NCI-H69 (cell line): ENCODE results near the gene ARHGAP32.
"Not testable (repeated sequence)": the region's sequence is repeated elsewhere in the genome, so short reads cannot be mapped to it uniquely, and the experiment has no call there.

Experiments used
- DNase-seq: peaks from one replicate; lab custom pipeline; 2025; lab: John Stamatoyannopoulos, UW

Gene ARHGAP32

DNA sequence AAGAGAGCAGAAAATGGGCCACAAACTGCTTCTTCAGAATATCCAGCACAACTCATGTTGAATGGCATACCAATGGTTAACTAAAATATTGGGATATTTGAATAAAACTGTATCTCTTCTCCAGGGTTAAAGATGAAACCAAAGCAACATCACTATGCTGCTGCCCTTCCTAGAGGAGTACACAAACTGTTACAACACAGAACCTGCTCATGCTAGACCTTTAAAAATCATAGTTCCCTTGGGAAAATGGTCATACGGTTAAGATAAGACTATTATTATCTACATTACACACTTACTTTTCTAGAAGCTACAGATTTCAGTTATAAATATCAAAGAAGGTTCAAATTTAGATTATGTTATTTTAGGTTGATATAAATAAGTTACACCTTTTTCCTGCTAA, 170.8 kb downstream of the ARHGAP32 start:
- DNase-seq = peak; percentile 7

DNA sequence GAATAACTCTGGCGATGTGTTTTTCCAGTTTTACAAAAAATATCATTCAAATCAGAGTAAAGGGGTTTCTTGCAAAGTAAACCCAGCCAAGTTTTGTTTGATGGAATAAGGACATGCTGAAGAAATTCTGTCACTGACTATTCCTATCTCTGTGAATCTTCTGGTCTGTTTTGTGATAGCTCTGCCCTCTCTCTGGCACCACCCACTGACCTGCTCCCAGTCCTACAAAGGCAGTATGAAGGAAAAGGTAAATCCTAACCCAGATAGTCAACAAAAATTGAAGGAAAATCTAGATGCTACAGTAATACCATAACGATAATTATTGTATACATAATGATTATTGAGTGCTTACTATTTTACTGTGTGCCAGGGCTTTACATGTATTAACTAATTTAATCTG, 173.1 kb downstream of the ARHGAP32 start:
- no peak for DNase-seq

DNA sequence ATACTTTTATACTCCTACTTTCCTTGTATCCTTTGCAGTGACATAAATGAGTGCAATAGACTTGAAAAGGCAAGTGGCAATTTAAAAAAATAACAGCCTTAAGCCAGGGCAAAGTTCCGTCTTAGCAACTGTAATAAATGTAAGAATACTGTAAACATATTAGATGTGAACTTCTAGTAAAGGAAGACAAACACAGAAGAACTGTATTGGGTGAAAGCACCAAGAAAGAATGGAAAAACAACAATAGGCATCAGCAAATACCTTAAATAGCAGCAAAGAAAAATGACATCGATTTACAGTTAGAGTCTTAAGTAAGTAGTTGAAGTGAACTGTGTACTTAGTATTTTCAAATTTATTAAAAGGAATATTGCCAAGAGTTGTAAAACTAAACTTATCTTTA, 174.0 kb downstream of the ARHGAP32 start:
- no peak for DNase-seq

DNA sequence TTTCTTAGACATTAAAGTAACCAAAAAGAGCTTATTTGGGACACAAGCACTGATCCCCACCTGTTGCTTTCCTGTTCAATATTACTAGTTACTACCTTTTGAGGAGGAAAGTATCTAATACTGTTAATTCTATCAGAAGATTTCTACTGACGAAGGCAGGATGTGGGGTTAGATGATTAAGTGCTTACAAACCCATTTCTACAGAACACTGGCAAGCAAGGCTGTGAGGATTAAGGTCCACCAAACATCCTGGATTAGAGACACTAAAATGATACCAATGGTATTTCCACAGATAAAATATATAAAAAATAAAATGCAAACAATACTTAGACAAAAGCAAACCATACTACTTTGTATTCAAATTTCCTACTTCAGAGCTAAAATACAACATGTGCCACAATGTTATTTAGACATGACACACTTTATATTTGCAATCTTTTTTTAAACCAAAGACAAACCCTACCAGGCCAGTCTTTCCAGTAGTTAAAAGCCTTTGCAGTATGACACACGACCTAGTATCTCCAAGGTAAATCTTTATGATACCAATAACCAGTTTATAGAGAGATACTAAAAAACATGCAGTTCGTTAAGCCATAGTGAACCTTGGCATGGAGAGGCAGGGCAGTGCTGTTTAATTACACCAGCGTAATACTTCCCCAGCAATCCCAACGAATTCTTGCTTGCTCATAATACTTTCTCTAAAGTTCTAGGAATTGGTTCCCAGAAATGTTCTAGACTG, 178.2 kb downstream of the ARHGAP32 start:
- DNase-seq = no peak

DNA sequence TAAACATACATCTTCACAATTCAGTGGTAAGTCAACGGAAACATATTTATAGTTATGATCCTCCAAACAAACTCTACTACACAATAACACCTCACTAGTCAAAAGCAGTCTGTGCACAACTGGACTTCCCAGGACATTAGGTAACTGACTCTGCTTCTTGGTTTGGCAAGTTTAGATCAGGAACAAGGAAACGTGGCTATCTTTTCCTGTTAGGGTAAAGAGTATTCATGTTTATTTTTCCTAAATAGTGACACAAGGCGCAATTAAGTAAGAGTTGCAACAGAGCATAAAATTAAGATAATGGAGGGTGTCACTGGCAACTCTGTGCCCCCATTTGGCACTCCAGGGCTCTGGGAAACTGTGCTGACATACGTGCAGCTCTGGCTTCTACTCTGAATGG, 179.2 kb downstream of the ARHGAP32 start:
- peak; percentile 65 for DNase-seq

DNA sequence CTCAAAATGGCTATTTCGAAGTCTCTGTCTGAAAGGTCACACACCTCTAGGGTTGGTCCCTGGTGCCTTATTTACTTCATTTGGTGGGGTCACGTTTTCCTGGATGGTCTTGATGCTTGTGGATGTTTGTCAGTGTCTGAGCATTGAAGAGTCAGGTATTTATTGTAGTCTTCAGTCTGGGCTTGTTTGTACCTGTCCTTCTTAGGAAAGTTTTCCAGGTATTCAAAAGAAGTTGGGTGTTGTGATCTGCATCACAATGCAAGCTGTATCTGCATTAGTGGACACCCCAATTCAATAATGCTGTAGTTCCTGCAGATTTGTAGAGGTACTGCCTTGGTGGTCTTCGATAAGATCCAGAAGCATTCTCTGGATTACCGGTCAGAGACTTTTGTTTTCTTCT, 186.0 kb downstream of the ARHGAP32 start:
- no peak for DNase-seq

DNA sequence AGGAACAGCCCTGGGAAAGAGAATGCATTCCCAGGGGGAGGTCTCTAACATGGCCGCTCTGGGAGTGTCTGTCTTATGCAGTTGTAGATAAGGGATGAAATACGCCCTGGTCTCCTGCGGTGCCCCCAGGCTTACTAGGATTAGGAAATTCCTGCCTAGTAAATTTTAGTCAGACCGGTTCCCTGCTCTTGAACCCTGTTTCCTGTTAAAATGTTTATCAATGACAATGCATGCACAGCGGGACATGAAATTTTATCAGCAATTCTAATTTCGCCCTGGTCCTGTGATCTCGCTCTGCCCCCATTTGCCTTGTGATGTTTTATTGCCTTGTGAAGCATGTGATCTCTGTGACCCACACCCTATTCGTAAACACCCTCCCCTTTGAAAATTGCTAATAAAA, 193.0 kb downstream of the ARHGAP32 start:
- DNase-seq = not testable (repeated sequence)

DNA sequence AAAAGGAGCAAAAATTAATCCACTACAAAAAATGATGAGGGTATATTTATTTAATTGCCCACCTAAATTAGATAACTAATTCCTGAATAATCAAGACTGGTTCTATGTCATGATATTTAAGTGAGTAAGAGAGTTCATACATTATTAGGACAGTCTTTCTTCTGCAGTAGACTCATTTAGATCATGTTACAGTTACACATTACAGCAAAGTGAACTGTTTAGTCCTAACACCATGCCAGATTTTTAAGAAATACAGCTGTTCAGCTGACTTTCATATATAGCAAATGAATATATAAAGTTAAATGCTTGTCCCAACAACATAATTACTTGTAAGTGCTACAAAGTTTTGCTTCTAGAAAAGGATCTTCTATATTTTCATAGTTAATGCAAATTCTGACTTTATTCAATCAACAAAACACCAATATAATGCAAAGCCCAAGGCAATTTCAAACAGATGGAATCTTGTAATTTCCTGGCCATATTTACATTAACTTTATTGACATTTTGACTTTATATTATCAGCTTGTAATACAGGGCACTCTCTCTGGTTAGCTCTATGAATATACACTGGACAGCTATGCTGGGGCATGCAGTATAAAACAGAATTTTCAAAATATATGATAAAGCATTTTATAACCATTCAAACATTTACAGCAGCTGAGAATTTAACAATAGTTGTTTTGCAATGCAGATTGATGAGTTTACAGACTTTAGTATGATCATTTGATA, 203.7 kb downstream of the ARHGAP32 start:
- no peak for DNase-seq

DNA sequence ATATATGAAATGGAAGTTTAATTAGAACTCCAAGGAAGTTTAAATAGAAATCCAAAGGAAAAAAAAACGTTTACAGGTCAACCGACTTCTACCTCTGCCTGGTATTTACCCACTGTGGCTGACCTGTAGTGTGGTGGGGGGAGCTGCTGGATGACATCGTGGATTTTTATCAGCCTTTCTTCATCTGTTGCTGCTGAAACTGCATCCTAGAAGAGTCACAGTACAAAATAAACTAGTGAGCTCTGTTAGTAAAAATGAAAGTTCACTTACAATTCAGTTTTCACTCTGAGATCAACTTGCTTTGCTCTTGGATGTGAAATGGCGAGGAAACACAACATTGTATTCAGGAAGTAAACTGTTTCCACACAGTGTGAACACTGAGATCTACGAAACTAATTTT, 206.2 kb downstream of the ARHGAP32 start:
- no peak for DNase-seq

DNA sequence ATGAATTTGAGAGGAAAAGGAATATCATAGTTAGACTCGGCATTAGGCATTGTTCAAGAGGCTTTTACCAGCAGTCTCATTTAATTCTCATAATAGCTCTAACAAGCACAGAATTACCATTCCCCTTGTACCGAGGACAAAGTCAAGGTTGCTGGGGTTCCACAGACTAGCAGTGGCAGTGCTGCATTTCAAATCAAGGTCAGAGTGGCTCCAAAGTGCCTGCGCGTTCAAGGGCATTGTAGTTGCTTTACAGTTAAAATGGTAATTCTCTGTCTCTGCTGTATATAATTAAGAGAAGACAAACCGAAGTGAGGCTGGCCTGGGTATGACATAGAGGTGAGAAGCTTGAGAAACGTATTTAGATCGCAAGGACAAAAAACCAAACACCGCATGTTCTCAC, 209.1 kb downstream of the ARHGAP32 start:
- no peak for DNase-seq

DNA sequence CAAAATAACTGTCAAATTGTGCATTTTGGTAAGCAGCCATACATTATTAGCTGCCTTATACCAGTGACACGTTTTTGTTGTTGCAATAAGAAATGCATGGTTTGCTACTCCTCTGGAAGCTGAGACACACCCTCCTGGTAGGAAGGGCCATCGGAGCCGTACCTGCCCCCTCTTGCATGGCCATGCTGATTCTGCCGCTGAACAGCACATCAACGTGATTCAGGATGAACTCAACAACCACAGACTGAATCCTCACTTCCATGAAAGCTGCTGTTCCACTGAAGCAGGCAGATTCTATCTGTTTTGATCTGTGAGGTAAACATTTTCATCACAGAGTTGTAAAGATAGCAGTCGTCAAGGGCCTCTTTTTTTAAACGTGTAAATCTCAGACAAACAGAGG, 210.9 kb downstream of the ARHGAP32 start:
- DNase-seq = no peak

DNA sequence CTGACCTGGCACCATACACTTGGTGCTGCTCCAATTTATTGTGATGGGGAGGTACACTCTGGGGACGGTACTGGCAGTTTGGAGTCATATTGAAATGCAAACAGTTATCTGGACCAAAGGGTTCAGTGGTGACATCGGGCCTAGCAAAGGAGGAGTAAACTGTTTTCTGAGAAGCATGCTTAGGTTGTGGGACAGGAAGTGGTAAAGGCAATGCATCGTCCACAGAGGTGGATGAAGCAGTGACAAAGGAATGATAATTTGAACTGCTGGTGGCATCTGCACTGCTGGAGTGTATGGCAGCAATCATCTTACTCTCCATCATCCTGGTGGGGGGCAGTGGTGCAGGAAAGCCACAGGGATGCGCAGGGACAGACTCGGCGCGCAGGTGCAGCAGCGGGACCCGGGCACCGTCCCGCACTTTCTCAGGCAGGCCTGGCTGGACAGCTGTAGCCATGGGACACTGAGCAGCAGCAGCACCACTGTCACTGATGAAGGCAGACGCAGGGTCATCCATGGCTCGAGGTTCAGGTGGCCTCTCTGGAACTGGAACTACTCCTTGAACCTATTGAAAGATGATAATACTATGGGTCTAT, 221.4 kb downstream of the ARHGAP32 start:
- DNase-seq = no peak

DNA sequence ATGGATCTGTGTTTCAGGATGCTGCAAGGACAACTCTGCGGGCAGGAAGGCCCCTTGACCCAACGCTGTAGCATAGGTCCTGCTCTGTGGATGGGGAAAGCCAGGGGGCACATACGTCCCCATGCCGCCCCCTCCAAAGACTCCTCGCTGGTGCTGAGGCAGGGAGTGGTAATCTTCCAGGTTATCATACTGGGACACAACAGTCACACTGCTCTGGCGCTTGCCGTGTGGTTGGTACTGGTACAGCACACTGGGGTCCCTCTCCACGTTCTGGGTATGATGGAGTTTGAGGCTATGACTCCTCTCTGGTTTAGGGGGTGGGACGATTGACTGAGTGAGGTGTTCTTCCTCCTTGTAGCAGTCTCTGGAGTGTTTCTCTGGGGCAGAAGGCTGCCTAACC, 223.2 kb downstream of the ARHGAP32 start:
- no peak for DNase-seq

DNA sequence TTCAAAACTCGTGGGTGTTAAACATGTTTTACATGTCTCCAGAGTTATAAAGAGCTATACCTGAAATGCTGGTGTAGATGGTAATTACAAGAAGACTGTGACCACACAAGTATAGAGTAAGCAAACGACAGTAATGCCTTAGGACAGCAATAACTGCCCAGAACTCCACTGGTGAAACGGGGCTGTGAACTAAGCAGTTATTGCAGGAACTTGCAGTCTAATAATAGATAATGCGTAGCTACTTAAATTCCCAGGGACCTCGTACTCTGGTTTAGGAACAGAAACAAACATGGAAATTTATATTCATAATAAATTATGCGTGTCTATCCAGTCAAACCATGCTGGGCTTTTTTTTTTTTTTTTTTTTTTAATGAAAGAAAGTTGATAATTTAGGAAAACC, 224.5 kb downstream of the ARHGAP32 start:
- DNase-seq = no peak

DNA sequence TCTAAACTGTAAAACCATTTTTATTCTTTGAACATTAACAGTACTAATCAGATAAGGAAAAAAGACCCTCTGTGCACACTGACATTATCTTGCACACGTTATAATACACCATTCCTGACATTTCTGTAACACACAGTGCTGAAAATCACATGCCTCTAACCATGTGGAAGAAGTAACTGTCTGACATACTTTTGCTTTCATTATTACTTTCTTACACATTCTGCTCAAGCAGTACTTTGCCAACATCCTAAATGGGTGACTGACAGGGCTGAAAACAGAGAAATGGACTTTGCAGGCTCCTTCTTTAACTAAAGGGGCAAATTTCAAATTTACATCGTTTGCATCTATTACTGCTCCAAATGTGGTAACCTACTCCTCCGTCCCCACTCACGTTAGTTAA, 226.6 kb downstream of the ARHGAP32 start:
- DNase-seq = no peak

DNA sequence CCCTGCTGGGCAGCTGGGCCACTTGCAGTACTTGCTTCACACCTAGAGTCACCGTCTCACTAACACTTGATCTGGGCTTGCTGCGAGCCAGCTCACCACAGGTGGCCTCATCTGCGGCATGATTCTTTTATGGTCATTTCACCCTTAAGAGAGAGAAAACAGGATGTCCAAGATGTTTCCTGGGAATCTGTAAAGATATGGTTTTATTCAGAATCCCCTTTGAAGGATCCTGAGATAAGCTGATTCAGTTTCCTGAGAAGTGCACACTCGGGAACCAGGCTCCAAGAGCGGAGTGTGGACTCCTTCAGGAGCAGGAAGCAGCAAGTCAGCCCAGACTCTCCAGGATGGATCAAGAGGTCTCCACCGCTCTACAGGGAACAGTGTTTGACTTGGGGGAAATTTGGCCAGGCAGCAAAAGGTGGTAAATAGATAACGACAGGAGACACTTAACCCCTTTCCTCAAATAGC, 227.6 kb downstream of the ARHGAP32 start:
- DNase-seq = peak; percentile 13

DNA sequence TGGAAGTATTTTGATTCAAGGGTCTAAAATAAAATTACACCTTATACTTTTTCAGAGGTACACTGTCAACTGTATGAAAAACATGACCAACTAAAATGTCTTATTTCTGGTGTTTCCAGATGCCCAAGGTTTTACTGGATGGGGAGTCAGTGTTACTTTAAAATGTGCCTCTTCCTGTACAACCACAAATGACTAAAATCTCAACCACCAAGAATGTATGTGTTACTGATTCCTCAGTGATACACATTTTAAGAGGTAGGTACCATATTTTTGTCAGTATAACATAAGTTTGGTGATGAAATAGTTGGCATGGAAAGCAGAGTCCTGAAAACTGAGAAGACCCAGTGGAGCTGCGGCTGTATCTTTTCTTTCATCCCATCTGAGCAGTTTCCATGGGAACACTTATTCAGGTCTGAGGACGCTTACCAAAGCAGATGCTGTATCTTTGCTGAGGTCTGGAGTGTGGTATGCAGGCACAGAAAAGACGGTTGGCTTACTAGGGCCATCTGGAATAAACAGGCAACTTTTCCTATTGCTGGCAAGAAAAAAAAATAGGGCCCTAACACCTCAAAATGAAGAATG, 228.3 kb downstream of the ARHGAP32 start:
- no peak for DNase-seq

DNA sequence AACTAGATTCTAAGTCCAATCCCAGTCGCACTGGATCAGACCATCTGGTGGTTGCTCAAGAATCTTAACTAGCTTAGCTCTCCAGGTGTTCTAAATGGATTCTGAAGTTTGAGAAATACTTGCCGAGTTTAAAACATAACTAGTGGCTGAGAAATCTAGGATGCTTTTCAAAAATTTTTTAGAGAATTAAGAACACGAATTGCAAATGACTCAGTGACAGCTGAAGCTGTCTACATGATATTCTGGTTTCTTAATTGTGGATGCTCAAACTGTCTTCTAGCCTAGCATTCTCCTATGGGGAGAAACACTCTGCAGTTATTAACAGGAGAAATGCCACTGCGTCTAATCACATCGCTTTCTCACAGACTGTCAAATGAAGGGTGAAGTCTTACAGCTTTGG, 229.2 kb downstream of the ARHGAP32 start:
- no peak for DNase-seq

DNA sequence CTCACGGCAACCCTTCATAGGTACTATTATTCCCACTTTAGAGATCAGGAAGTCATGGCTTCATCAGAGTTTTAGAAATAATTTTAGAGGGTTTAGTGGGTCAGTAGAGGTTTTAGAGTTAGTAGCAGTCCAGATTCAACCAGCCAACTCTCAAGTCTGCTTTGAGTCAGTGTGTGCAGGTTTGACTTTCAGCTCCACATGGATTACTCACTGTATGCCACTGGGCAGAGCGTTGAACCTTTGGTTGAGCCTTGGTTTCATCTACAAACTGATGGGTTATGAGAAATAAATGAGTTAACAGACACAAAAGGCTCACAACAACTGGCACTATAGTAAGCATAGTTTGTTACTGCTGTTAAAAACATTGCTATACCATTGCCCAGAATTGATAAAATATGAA, 230.5 kb downstream of the ARHGAP32 start:
- DNase-seq = no peak

DNA sequence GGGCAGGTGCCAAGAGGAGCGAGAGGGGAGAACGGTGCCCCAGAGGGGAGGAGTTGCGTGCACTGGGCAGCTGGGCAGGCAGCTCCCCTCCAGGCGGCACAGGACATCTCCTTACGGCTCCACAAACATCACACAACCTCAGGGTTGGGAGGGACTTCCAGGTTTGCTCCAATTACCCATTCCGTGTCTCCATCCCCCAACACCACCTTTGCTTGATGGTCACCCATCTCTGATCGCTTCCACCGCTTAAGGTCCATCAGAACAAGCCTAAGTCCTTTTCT, 235.0 kb downstream of the ARHGAP32 start:
- DNase-seq = peak; percentile 15

DNA sequence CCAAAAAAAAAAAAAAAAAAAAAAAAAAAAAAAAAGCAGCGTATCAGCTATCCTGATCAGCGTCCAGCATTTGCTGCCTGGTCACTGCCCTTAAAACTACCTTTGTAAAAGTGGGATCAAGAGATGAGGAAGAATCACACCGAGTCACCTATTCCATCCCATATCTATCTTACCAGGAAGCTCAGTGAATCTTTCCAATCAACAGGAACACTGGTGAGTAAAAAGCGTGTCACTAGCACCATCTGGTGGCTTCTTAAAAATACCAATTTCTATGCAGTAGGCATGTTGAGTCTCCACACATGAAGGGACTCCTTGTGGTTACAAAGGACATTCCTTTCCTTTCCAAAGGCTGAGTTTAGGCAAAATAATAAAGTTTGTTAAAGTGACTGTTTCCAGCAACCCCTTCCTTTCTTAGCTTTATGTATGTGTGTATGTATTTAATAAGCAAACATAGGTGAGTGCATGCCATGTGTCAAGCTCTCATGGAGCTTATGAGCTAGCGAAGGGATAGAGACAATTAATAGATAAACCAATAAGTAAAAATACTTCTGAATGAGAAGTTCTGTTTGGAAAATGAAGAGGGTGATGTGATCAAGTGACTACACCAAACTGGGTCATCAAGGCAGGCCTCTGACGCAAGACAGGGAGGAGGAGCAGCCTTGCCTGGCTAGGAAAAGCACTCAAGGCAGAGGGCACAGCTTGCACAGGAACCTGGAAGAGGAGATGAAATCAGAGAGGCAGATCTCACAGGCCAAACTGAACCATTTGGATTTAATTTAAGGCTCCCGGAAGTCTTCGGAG, 235.5 kb downstream of the ARHGAP32 start:
- DNase-seq = peak; percentile 84

DNA sequence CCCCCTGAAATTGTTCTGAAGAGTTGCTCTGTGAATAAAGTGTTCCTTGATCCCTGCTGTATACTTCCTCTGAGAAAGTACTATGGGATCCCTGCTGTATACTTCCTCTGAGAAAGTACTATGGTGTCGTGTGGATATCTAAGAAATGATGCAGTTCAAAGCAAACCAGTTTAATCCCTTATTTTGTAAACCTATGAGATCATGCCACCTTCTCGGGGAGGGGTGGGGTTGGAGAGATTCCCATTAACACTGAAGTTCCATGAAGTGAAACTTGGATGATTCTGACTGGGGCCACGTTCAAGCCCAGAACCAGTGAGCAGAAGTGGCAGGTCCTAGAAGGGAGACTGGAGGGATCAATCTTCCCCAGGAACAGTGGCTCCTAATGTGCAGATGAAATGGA, 236.5 kb downstream of the ARHGAP32 start:
- no peak for DNase-seq
